ENCODE measurements around the gene TSPAN3.

The TSPAN3 gene

DNA sequence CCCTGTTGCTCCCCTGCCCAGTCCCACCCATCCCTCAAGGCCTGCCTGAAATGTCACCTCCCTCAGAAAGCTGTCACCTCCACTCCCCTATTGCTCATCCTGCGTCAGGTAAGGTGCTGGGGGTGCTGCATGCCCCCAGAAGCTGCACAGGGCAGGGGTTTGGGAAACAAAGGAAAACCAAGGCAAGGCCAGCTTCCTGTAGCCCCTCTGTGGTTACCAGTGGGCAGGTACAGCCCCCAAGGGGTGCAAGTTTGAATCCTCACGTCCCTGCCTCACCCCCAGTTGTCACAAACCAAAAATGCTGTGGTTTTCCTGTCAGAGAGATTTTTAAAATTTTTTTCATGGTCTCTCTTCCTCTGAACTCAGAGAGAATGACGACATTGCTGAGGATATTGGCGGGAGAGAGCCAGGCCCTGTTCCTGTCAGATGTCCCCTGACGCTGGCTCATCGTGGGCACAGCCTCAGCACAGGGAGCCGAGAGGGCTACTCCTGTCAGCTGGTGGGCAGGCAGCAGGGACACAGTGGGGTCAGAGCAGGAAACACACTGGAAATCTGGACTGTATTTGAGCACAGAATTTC lies 49.0 kb downstream of the TSPAN3 start:
- peak; percentile 74 for DNase-seq

DNA sequence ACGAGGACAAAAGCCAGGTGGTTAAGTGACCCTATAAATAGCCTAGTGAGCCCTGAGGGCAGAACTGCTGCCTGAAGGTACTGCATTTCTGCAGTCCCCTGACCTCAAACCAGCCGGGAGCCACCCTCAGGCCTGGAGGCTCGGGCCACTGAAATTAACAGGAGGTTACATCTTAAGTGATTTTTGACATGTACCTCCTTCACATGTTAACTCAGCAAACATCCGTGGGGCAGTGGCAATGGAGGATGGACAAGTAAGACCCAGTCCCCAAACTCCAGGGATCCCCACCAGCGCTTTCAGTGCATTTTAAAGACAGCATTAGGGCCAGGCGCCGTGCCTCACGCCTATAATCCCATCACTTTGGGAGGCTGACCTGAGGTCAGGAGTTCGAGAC lies 49.8 kb downstream of the TSPAN3 start:
- no peak for DNase-seq

DNA sequence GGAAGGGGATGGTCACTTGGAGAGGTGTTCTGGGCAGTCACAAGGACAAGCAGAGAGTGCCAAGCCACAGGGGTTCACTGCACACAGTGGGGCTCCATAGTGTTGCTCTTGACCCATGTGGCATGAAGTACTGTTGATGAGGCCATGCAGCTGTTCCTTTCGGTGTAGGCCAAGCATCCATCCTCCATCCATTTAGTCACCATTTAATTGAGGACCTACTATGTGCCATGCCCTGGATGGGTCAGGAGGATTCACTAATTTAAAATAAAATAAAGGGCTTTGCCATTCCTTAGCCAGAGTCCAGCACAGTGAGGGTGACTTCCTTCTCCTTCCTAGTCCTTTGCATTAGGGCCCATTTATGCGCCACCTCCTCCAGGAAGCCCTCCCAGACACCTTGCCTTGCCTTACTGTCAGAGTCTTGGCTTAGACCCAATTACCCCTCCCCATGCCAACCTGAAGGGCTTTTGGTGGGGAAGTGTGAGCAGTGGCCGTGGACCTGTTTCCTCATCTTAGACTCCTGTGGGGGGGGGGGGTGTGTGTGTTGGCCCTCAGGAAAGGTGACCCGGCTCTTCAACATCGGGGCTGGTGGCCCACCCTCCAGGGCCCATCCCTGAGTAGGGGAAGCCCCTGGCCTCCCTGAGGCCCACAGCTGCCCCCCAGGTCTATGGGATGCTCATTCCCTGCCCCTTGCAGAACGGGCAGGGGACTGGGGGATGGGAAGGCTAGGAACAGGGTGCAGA lies 50.4 kb downstream of the TSPAN3 start:
- DNase-seq = no peak

DNA sequence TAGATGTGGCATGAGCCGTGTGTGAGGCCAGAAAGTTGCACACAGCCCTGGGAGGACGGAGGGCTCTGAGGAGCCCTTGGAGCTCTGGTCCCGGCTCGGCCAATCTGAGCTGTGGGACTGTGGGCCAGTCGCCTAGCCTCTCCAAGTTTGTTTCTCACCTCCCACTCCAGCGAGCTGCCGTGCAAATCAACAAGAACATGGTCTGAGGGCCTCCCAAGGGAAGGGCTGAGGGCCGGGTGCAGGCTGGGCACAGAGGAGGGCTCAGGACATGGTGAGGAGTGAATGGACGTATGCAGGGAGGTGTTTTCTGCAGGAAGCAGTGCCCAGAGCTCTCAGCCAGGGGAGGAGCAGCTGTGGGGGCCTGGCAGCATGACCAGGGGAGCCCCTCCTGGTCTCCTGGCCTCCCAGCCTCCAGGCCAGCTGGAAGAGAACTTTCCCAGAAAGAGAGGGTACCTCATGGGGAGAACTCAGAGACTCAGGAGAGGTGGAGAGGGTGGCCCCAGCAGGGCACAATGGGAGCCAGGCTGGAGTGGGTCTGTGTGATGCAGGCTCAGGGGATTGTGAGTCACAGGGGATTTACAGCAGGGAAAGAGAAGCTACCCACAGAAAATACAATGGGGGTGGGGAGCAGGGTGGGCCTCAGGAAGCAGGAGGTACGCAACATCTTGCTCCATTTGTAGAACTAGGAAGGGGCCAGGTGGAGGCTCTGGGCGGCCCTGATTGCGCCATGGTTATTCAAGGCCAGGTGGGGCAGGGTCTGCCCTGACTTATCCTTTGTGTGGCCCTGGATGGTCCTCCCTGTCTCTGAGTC lies 51.2 kb downstream of the TSPAN3 start:
- DNase-seq = peak; percentile 75

DNA sequence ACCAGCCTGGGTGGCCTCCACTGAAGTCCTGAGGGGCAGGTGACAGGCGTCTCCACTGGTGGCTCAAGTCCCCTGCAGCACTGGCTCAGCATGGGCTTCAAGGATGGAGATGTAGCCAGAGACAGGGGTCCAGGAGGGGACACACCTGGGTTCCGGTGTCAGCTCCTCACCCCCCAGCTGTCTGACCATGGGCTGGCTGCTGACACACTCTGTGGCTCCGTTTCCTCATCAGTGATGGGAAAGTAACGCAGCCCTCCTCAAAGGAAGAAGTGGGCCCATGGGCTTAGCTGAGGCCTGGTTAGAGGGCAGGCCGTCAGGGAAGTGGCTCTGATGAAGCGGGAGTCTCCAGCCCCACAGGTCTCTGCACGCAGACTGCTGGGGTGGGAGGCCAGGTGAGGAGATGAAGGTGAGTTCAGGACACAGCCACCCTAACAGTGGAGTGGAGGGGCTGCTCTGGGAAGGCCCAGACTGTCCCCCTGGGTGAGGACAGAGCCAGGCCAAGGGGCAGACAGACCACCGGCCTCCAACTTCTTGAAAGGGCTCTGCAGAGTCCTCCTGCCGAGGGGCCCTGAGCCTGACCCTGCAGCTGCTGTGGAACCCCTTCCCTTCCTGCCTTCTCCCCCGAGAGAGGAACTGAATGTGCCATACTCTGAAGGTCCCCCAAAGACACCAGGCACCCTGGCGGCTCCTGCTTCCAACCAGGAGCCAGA lies 52.0 kb downstream of the TSPAN3 start:
- DNase-seq = no peak

- no peak for DNase-seq
Measured at GRCh38 chr15:77017761-77018720, 52.9 kb downstream of the TSPAN3 start.

DNA sequence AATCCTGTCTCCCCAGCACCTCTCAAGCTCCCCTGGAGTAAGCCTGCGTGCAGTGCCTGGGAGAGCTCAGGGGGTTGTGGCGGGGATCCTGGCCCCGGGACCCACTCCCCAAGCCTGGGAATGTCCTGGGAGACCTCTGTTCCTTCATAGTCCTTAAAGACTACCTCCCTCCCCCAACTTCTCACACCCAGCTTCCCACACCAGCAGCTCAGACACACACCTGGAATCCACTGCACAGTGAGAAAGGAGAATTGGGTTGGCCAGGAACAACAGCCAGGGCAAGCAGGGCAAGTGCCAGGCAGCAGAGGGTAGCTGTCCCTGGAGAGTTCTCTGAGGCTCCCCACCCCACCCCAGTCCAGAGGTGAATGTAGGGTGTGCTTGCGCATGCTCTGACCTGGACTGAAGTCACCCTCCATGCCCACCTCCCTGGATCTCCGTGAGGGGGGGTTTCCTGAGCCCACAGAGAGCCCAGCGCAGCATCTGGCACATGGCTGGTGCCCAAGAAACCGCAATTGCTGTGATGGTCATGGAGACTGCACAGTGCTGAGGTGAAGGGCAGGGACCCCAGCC lies 53.7 kb downstream of the TSPAN3 start:
- no peak for DNase-seq

GRCh38 chr15:77016321-77016695 lies 54.6 kb downstream of the TSPAN3 start:
- no peak for DNase-seq

- no peak for DNase-seq
Measured at GRCh38 chr15:77015646-77016320, 55.1 kb downstream of the TSPAN3 start.

DNA sequence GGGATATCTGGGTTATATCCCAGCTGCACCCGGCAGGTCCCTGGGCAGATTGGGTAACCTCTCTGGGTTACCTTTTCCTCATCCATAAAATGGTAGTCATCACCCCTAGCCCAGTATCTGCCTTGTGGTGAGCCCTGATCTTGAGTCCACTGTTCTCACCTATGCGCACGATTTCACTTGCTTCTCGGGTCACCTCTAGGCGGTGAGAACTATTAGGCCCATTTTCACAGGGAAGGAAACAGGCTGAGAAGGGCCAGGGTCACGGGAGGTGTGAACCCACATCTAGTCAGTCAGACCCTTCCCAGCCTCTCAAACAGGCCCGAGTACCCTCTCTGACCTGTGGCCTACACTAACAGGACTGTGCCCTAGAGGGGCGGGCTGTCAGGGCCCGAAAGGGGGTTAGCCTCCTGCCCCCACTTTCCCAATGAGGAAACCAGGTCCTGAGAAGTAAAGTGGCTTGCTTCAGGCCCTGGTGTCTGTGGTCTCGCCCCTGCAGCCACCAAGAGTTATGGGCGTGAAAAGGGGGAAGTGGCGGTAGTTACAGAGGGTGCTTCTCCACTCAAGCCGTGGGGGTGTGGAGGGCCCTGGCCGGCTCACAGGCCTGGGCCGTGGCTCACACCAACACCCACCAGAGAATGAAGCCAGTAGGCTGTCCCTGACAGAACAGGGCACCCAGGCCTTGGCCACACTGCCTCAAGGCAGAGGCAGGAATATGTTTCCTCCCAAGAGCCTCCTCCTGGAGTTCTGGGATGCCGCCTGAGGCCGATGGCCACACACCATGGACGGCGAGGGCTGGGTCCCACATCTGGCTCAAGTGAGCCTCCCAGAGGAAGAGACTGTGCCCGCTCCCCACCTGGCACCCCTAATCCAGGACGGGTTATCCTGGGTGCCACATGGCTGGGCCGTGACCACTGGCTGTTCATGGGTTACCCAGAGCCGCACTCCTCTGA lies 56.5 kb downstream of the TSPAN3 start:
- peak; percentile 58 for DNase-seq

DNA sequence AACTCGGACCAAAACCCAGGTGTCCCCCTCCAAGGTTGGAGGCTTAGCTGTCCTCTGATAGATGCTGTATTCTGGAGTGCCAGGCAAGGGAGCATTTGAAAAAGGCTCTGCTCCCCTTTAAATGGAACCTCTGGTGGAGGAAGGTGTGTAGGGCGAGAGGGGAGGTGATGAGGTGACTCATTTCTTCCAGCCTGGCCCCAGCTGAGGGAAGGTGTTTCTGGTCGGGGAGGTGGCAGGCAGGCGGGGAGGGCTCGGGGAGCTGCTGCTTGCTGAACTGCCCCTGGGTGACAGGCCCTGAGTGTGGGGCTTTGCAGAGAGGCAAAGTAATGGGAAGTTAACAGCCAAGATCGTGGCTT lies 57.2 kb downstream of the TSPAN3 start:
- DNase-seq = peak; percentile 90

- peak; percentile 60 for DNase-seq
Measured at GRCh38 chr15:77012868-77013267, 58.0 kb downstream of the TSPAN3 start.

GRCh38 chr15:77012117-77012712 lies 58.7 kb downstream of the TSPAN3 start:
- no peak for DNase-seq

- DNase-seq = no peak
Measured at GRCh38 chr15:77010857-77011256, 60.1 kb downstream of the TSPAN3 start.

DNA sequence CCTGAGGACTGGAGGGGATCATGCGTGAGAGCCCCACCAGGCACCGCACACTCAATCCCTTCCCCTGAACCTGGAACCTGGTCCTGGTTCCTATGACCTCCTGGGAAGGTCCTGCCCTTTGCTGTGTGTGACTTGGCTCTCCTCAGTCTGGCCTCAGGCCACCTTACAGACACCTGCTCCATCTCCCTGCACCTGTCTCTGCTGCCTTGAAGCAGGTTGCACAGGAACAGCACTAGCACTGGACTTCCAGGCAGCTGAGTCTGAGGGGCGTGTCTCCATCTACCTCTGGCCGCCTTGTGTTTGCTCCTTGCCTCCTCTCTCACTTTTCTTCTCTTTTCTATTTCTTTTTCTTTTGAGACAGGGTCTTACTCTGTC lies 60.6 kb downstream of the TSPAN3 start:
- no peak for DNase-seq

DNA sequence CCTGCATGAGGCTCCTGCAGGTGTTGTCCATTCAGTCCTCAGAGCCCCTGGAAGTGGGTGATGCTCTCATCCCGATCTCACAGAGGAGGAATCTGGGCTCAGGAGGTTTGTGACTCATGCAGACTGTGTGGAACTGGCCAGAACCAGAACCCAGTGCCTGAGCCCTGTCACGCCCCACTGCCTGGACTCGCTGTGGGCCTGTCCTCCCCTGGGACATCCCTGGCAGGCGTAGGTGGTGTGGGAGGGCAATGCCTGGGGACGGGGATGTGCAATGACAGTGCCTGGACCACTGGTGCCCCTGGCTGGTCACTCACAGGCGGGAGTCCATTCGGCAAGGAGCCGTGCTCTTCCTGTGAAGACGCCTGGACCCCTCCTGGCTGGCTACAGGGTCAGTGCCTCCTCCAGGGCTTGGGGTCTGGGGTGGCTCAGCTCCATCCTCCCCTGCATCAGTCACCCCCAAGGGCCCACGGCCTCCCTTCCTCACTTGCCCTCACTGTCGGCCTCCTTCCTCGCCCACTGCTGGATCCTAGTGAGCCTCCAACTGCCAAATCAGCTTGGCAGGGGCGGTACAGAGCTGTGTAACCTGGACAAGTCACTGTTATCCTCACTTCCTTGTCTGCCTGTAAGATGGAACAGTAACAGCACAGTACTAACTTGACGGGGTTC lies 61.1 kb downstream of the TSPAN3 start:
- DNase-seq = no peak

DNA sequence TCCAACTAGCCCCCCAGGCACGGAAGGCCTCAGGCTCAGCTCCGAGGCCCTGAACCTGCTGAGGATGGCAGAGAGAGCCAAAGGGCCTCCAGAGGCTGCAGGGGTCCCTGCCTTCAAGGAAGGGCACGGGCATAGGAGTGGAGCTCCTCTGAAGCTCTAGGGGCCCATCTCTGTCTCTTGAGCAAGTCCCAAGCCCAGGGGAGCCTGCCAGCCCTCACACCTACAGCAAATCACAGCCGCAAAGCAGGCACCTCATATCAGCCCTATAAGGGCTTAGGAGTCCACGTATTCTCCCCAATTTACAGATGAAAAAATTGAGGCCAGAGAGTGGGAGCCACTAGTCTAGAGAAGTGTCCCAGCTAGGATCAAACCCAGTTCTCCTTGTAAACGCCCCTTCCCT lies 61.7 kb downstream of the TSPAN3 start:
- DNase-seq = no peak

DNA sequence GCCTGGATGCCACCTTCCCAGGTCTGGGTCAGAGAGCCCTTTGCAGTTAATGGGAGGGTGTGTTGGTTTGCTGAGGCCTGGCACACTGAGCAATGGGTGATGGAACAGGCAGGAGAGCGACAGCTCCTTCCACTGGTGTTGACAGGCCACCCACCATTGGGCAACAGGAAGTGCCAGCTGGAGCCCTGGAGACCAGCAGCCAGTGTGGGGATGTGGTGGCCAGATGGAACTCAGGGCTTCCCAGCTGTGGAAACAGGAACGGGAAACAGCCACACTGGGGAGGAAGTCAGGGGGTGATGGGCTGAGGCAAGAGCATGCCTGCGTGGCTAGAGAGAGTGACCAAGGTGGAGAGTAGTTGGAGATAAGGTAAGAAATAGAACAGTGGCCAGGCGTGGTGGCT lies 66.7 kb downstream of the TSPAN3 start:
- DNase-seq = no peak
